HEK293 (cell line): Measurements from ENCODE around the gene SPEF1.

Source experiments
- CTCF ChIA-PET: fragments of 350-600 bp; formaldehyde crosslinking; extraction: SDS; loops from one replicate; lab custom pipeline; 2021; ENCODE audit warnings: antibody characterized with exemption; lab: Yijun Ruan, JAX
- POLR2A ChIA-PET: fragments of 300-600 bp; formaldehyde crosslinking; extraction: SDS; loops from one replicate; lab custom pipeline; 2020; ENCODE audit warnings: antibody characterized with exemption, inconsistent platforms; lab: Yijun Ruan, JAX
- H3K27ac ChIP-seq: fragments of 200-500 bp; sonication (Bioruptor generic); 2 replicates; pipeline ENCODE4 v1.5.1; 2014; ENCODE audit warnings: low read depth, low read length, control low read depth, inconsistent platforms; ENCODE audit errors: extremely low read depth
- H3K36me3 ChIP-seq, 2 experiments: fragments of 200-500 bp in 1 of 2; sonication (Bioruptor generic) in 1 of 2; 1 replicate in 1 of 2; 2 replicates in 1 of 2; pipeline ENCODE4 v1.5.1; 2014 to 2017; ENCODE audit warnings: inconsistent platforms in 2 of 2, low read length in 2 of 2; ENCODE audit not compliant: control insufficient read depth in 2 of 2, insufficient read depth in 1 of 2
- H3K4me1 ChIP-seq: fragments of 200-500 bp; sonication (Bioruptor generic); 2 replicates; pipeline ENCODE4 v1.5.1; 2014; ENCODE audit warnings: mild to moderate bottlenecking, low read length, inconsistent platforms; ENCODE audit not compliant: control insufficient read depth, insufficient read depth
- H3K4me3 ChIP-seq: 2 replicates; pipeline ENCODE4 v1.5.1; 2011; ENCODE audit warnings: low read depth, mild to moderate bottlenecking, control low read depth, low read length, moderate library complexity
- H3K9me3 ChIP-seq: fragments of 200-500 bp; sonication (Bioruptor generic); 2 replicates; pipeline ENCODE4 v1.5.1; 2014; ENCODE audit warnings: low read depth, low read length, inconsistent platforms; ENCODE audit not compliant: control insufficient read depth, insufficient read depth
- GLI4 ChIP-seq: fragments of 450-650 bp; formaldehyde crosslinking; IDR thresholded peaks from 2 replicates; pipeline ENCODE4 v1.5.1; 2016; ENCODE audit warnings: missing biosample characterization, missing genetic modification characterization
- KLF8 ChIP-seq: fragments of 450-650 bp; formaldehyde crosslinking; IDR thresholded peaks from 2 replicates; pipeline ENCODE4 v1.5.1; 2016; ENCODE audit warnings: missing biosample characterization, missing genetic modification characterization
- MZF1 ChIP-seq: fragments of 450-650 bp; formaldehyde crosslinking; IDR thresholded peaks from 2 replicates; pipeline ENCODE4 v1.5.1; 2017; ENCODE audit warnings: missing biosample characterization, missing genetic modification characterization, borderline replicate concordance
- PRDM1 ChIP-seq: fragments of 450-650 bp; formaldehyde crosslinking; IDR thresholded peaks from 2 replicates; pipeline ENCODE4; 2016; ENCODE audit warnings: missing biosample characterization, missing genetic modification characterization
- TCF7L2 ChIP-seq: IDR thresholded peaks from 2 replicates; pipeline ENCODE4 v1.6.1; 2011; ENCODE audit warnings: low read depth, mild to moderate bottlenecking, inconsistent platforms, low read length, moderate library complexity, borderline replicate concordance
- TRIM28 ChIP-seq: IDR thresholded peaks from 2 replicates; pipeline ENCODE4 v1.6.1; 2011; ENCODE audit warnings: low read length, control low read depth, borderline replicate concordance
- WT1 ChIP-seq: fragments of 450-650 bp; formaldehyde crosslinking; IDR thresholded peaks from 2 replicates; pipeline ENCODE4 v1.5.1; 2016; ENCODE audit warnings: missing biosample characterization, missing genetic modification characterization
- ZFHX2 ChIP-seq: fragments of 450-650 bp; formaldehyde crosslinking; conservative IDR thresholded peaks from 2 replicates; pipeline ENCODE4 v1.5.1; 2016; ENCODE audit warnings: missing biosample characterization, missing genetic modification characterization
- ZNF2 ChIP-seq: fragments of 450-650 bp; formaldehyde crosslinking; IDR thresholded peaks from 2 replicates; pipeline ENCODE4 v1.5.1; 2016; ENCODE audit warnings: missing biosample characterization, missing genetic modification characterization
- ZNF221 ChIP-seq: fragments of 450-650 bp; formaldehyde crosslinking; IDR thresholded peaks from 2 replicates; pipeline ENCODE4 v1.5.1; 2017; ENCODE audit warnings: missing biosample characterization, missing genetic modification characterization, borderline replicate concordance
- ZNF274 ChIP-seq, 2 experiments: fragments of 200-500 bp in 1 of 2; fragments of 450-650 bp in 1 of 2; sonication (Bioruptor generic) in 1 of 2; formaldehyde crosslinking in 1 of 2; IDR thresholded peaks; 2 replicates each; pipeline versions ENCODE4 v1.5.1 to v1.6.1; 2014 to 2016; ENCODE audit warnings: borderline replicate concordance in 1 of 2, inconsistent platforms in 1 of 2, low read length in 1 of 2, missing biosample characterization in 1 of 2, missing genetic modification characterization in 1 of 2
- ZNF302 ChIP-seq: fragments of 450-650 bp; formaldehyde crosslinking; IDR thresholded peaks from 2 replicates; pipeline ENCODE4 v1.5.1; 2016; ENCODE audit warnings: missing biosample characterization, missing genetic modification characterization, low read depth
- ZNF391 ChIP-seq: fragments of 450-650 bp; formaldehyde crosslinking; IDR thresholded peaks from 2 replicates; pipeline ENCODE4 v1.5.1; 2016; ENCODE audit warnings: low read depth, missing biosample characterization, missing genetic modification characterization, borderline replicate concordance
- ZNF501 ChIP-seq: fragments of 450-650 bp; formaldehyde crosslinking; IDR thresholded peaks from 2 replicates; pipeline ENCODE4 v1.5.1; 2016; ENCODE audit warnings: missing biosample characterization, missing genetic modification characterization
- ZNF560 ChIP-seq: fragments of 450-650 bp; formaldehyde crosslinking; IDR thresholded peaks from 2 replicates; pipeline ENCODE4 v1.5.1; 2017; ENCODE audit warnings: missing biosample characterization, missing genetic modification characterization, borderline replicate concordance
- ZNF624 ChIP-seq: fragments of 450-650 bp; formaldehyde crosslinking; IDR thresholded peaks from 2 replicates; pipeline ENCODE4 v1.5.1; 2017; ENCODE audit warnings: missing biosample characterization, missing genetic modification characterization
- ZNF747 ChIP-seq: fragments of 450-650 bp; formaldehyde crosslinking; IDR thresholded peaks from 2 replicates; pipeline ENCODE4 v1.5.1; 2016; ENCODE audit warnings: missing biosample characterization, missing genetic modification characterization
- TF ChIP-seq, protein P1 (sequence below): fragments of 450-650 bp; formaldehyde crosslinking; IDR thresholded peaks from 2 replicates; pipeline ENCODE4 v1.5.1; 2016; ENCODE audit warnings: missing biosample characterization, missing genetic modification characterization, borderline replicate concordance
- TF ChIP-seq, protein P2 (sequence below): fragments of 450-650 bp; formaldehyde crosslinking; IDR thresholded peaks from 2 replicates; pipeline ENCODE4 v1.5.1; 2016; ENCODE audit warnings: missing biosample characterization, missing genetic modification characterization
- TF ChIP-seq, protein P3 (sequence below): fragments of 450-650 bp; formaldehyde crosslinking; IDR thresholded peaks from 2 replicates; pipeline ENCODE4 v1.5.1; 2016; ENCODE audit warnings: missing biosample characterization, missing genetic modification characterization, low read depth
- TF ChIP-seq, protein P4 (sequence below): fragments of 450-650 bp; formaldehyde crosslinking; IDR thresholded peaks from 2 replicates; pipeline ENCODE4 v1.5.0; 2017; ENCODE audit warnings: missing biosample characterization, missing genetic modification characterization, borderline replicate concordance

The SPEF1 gene

DNA sequence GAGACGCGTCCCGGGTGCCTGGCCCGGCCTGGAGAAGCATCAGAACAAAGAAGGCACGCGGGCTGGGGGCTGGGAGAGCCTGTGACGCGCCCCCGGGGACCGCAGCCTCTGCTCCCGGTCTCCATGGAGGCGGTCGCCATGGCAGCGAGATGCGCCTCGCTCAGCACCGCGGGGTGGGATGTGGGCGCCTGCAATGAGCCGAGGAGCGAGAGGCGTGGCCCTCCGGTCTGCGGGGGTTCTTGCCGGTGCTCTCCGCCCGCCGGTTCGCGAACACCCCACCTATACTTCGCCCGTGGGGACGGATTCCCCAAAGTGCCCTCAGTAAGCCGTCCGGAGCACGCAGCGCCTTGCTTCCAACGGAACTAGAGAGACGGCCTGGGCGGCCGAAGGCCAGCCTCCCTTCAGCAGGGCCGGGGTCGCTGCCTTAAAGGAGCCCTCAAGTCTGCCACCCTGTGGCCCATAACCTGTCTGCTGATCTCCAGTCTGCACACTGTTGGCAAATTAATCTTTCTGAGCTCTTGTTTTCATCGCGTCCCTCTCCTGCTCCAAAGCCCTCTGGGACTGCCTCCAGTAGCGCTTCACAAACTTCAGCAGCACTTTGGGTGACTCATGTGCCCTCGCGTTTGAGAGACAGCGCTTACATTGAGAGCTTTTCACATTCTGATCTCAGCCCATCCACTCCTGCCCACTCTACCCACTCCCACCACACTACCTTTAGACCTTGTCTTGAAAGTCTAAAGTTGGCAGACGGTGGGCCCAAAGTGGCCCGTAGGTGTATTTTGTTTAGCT is 12.7 kb downstream of the SPEF1 start (continued):
- no peak for TF ChIP-seq ZNF302
- TF ChIP-seq, protein P1, sequence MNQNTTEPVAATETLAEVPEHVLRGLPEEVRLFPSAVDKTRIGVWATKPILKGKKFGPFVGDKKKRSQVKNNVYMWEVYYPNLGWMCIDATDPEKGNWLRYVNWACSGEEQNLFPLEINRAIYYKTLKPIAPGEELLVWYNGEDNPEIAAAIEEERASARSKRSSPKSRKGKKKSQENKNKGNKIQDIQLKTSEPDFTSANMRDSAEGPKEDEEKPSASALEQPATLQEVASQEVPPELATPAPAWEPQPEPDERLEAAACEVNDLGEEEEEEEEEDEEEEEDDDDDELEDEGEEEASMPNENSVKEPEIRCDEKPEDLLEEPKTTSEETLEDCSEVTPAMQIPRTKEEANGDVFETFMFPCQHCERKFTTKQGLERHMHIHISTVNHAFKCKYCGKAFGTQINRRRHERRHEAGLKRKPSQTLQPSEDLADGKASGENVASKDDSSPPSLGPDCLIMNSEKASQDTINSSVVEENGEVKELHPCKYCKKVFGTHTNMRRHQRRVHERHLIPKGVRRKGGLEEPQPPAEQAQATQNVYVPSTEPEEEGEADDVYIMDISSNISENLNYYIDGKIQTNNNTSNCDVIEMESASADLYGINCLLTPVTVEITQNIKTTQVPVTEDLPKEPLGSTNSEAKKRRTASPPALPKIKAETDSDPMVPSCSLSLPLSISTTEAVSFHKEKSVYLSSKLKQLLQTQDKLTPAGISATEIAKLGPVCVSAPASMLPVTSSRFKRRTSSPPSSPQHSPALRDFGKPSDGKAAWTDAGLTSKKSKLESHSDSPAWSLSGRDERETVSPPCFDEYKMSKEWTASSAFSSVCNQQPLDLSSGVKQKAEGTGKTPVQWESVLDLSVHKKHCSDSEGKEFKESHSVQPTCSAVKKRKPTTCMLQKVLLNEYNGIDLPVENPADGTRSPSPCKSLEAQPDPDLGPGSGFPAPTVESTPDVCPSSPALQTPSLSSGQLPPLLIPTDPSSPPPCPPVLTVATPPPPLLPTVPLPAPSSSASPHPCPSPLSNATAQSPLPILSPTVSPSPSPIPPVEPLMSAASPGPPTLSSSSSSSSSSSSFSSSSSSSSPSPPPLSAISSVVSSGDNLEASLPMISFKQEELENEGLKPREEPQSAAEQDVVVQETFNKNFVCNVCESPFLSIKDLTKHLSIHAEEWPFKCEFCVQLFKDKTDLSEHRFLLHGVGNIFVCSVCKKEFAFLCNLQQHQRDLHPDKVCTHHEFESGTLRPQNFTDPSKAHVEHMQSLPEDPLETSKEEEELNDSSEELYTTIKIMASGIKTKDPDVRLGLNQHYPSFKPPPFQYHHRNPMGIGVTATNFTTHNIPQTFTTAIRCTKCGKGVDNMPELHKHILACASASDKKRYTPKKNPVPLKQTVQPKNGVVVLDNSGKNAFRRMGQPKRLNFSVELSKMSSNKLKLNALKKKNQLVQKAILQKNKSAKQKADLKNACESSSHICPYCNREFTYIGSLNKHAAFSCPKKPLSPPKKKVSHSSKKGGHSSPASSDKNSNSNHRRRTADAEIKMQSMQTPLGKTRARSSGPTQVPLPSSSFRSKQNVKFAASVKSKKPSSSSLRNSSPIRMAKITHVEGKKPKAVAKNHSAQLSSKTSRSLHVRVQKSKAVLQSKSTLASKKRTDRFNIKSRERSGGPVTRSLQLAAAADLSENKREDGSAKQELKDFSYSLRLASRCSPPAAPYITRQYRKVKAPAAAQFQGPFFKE (tag by site-specific recombination): no peak
- TF ChIP-seq ZNF391: 0 out of 2 replicates have a peak, but pooled peaks have one; percentile 24
- TF ChIP-seq ZNF274 (IDR thresholded peaks at IDR 0.05; ENCODE audit: low read length): no peak
- TF ChIP-seq ZNF274 (tag by site-specific recombination; IDR thresholded peaks at IDR 0.05; ENCODE audit: borderline replicate concordance): no peak
- TF ChIP-seq ZNF2: no peak; the same call in 1 of the 2 replicates
- TF ChIP-seq ZNF560: no peak
- TF ChIP-seq PRDM1 (tag by site-specific recombination): no peak
- peak; percentile 33; the same call in 1 of the 2 replicates for TF ChIP-seq TRIM28

DNA sequence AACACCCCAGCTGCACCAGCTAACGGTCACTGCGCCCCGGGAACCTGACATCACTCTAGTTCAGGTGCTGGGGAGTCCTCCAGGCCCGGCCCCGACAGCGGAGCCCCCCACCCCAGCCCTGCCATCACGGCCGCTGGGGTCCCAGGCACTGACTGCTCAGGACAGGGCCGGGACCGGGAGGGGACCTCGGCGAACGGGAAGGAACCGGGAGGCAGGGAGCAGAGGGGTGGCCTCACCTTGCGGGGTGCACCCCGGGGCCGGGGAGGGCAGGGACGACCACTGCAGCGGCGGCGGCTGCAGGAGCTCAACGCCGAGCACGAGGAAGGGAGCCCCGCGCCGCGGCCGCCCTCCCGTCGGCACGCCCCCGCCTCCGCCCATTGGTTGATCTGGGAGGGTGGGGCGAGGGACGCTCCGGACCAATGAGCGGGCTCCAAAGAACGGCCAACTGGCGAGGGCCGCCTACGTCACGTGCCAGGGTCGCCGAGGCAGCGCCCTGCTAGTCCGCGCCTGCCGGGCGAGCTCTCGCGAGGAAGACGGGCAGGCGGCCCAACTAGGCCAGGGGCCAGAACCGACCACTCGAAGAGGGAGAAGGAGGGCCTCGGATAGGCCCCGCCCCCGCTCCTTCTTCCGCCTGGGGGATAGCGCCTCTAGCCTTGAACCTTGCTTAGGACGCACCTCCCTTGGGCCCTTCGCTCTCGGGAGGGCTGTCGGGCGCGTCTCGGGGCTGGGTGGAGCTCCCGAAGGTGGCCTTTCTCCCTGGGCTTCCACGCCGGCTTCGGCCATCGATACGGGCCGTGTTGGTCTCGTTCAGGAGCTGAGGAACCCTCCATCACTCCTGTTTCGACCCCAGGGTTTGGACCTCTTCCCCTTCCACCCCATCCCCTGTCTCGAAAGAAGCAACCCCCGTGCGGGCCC is 13.6 kb downstream of the SPEF1 start, which contains the start of gene ADISSP:
Gene ADISSP (minus strand): TSS at position 327 of the 915 bp plus-strand sequence. CDS start 7,653 bp downstream, outside the sequence.
- H3K27ac ChIP-seq: peak within 1 kb of the TSS; percentile 68
- peak within 1 kb of the TSS; percentile 74 for H3K4me3 ChIP-seq
- H3K36me3 ChIP-seq: peaks cover 0 to 3% of the 10 kb centered on the region in 2 experiments; a peak in 1 of 3 replicates
- H3K4me1 ChIP-seq: peaks cover 7% of the 10 kb centered on the region
- no peaks in the 10 kb centered on the region for H3K9me3 ChIP-seq
- ChIA-PET POLR2A (interaction anchor here (0.5 to 3.1 kb wide), 31 partner anchors 9 to 359 kb away, joined by 3 to 36 read pairs (median 4); partner anchors contain the start of genes AP5S1, CDC25B, CENPB and SPEF1), CTCF (interaction anchor here (0.7 to 10.8 kb wide), 15 partner anchors 10 to 204 kb away, joined by 3 to 133 read pairs (median 5); partner anchors contain the start of genes AP5S1 and SPEF1)
- TF ChIP-seq, protein P2, sequence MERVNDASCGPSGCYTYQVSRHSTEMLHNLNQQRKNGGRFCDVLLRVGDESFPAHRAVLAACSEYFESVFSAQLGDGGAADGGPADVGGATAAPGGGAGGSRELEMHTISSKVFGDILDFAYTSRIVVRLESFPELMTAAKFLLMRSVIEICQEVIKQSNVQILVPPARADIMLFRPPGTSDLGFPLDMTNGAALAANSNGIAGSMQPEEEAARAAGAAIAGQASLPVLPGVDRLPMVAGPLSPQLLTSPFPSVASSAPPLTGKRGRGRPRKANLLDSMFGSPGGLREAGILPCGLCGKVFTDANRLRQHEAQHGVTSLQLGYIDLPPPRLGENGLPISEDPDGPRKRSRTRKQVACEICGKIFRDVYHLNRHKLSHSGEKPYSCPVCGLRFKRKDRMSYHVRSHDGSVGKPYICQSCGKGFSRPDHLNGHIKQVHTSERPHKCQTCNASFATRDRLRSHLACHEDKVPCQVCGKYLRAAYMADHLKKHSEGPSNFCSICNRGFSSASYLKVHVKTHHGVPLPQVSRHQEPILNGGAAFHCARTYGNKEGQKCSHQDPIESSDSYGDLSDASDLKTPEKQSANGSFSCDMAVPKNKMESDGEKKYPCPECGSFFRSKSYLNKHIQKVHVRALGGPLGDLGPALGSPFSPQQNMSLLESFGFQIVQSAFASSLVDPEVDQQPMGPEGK (tag by site-specific recombination): peak; percentile 10; the same call in 1 of the 2 replicates
- TF ChIP-seq ZNF747 (tag by site-specific recombination) (no peak), ZNF221 (tag by site-specific recombination) (no peak), WT1 (tag by site-specific recombination) (no peak), ZFHX2 (tag by site-specific recombination) (no peak; the same call in 1 of the 2 replicates), KLF8 (tag by site-specific recombination) (peak; percentile 70; the same call in 1 of the 2 replicates), ZNF501 (tag by site-specific recombination) (peak; percentile 60; the same call in 1 of the 2 replicates), MZF1 (tag by site-specific recombination) (no peak), GLI4 (tag by site-specific recombination) (no peak), ZNF624 (no peak), TCF7L2 (no peak)
- TF ChIP-seq, protein P3, sequence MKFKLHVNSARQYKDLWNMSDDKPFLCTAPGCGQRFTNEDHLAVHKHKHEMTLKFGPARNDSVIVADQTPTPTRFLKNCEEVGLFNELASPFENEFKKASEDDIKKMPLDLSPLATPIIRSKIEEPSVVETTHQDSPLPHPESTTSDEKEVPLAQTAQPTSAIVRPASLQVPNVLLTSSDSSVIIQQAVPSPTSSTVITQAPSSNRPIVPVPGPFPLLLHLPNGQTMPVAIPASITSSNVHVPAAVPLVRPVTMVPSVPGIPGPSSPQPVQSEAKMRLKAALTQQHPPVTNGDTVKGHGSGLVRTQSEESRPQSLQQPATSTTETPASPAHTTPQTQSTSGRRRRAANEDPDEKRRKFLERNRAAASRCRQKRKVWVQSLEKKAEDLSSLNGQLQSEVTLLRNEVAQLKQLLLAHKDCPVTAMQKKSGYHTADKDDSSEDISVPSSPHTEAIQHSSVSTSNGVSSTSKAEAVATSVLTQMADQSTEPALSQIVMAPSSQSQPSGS (tag by site-specific recombination): no peak
- TF ChIP-seq, protein P4, sequence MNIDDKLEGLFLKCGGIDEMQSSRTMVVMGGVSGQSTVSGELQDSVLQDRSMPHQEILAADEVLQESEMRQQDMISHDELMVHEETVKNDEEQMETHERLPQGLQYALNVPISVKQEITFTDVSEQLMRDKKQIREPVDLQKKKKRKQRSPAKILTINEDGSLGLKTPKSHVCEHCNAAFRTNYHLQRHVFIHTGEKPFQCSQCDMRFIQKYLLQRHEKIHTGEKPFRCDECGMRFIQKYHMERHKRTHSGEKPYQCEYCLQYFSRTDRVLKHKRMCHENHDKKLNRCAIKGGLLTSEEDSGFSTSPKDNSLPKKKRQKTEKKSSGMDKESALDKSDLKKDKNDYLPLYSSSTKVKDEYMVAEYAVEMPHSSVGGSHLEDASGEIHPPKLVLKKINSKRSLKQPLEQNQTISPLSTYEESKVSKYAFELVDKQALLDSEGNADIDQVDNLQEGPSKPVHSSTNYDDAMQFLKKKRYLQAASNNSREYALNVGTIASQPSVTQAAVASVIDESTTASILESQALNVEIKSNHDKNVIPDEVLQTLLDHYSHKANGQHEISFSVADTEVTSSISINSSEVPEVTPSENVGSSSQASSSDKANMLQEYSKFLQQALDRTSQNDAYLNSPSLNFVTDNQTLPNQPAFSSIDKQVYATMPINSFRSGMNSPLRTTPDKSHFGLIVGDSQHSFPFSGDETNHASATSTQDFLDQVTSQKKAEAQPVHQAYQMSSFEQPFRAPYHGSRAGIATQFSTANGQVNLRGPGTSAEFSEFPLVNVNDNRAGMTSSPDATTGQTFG (tag by site-specific recombination): no peak
